Activated naive CD8-positive, alpha-beta T cell treated with anti-CD3 and anti-CD28 coated beads, Interleukin-2, amount 50 U/mL, for 24 hours (primary cell): ENCODE results near the gene PRR5.

Experiments
- ATAC-seq: fragments of 150-1000 bp; cut with Tn5 transposase; one replicate; pipeline ENCODE4 v1.10.0; 2021
- DNase-seq: peaks from one replicate; pipeline ENCODE4 v3.0.0; 2021
- H3K27ac Mint-ChIP-seq: one replicate; pipeline ENCODE4 v1.8.0; 2021; ENCODE audit warnings: mild to moderate bottlenecking, mixed read lengths
- H3K27me3 Mint-ChIP-seq: one replicate; pipeline ENCODE4 v1.8.0; 2021; ENCODE audit warnings: mixed read lengths
- H3K36me3 Mint-ChIP-seq: one replicate; pipeline ENCODE4 v1.8.0; 2021; ENCODE audit warnings: low read depth, mixed read lengths
- H3K4me1 Mint-ChIP-seq: one replicate; pipeline ENCODE4 v1.8.0; 2021; ENCODE audit warnings: mixed read lengths
- H3K4me3 Mint-ChIP-seq: one replicate; pipeline ENCODE4 v1.8.0; 2021; ENCODE audit warnings: mild to moderate bottlenecking, moderate library complexity, mixed read lengths
- H3K9me3 Mint-ChIP-seq: one replicate; pipeline ENCODE4 v1.8.0; 2021; ENCODE audit warnings: mixed read lengths

The PRR5 gene

GRCh38 chr22:44776605-44777363 is 74.8 kb downstream of the PRR5 start:
- Mint-ChIP-seq H3K27me3 (peaks cover 5% of the 10 kb centered on the region), H3K4me1 (no peaks in the 10 kb centered on the region), H3K36me3 (no peaks in the 10 kb centered on the region), H3K27ac (no peak overlapping the region), H3K4me3 (no peak overlapping the region), H3K9me3 (peaks cover 21% of the 10 kb centered on the region)
- DNase-seq (no peak), ATAC-seq (no peak)

- H3K27ac Mint-ChIP-seq = no peak overlapping the region
- H3K27me3 Mint-ChIP-seq = peaks cover 2% of the 10 kb centered on the region
- H3K9me3 Mint-ChIP-seq = peaks cover 20% of the 10 kb centered on the region
- H3K4me3 Mint-ChIP-seq = no peak overlapping the region
- H3K36me3 Mint-ChIP-seq = no peaks in the 10 kb centered on the region
- ATAC-seq (no peak), DNase-seq (no peak)
- H3K4me1 Mint-ChIP-seq = no peaks in the 10 kb centered on the region
Measured at GRCh38 chr22:44777364-44777755, 75.4 kb downstream of the PRR5 start.

- DNase-seq = no peak
- Mint-ChIP-seq H3K36me3 (no peaks in the 10 kb centered on the region), H3K4me3 (no peak overlapping the region), H3K4me1 (no peaks in the 10 kb centered on the region), H3K9me3 (no peaks in the 10 kb centered on the region), H3K27ac (no peak overlapping the region), H3K27me3 (peaks cover 4% of the 10 kb centered on the region)
- ATAC-seq = no peak
Measured at GRCh38 chr22:44780876-44781449, 79.0 kb downstream of the PRR5 start.

GRCh38 chr22:44782363-44782963 is 80.5 kb downstream of the PRR5 start:
- Mint-ChIP-seq H3K36me3 (no peaks in the 10 kb centered on the region), H3K27ac (no peak overlapping the region), H3K9me3 (no peaks in the 10 kb centered on the region), H3K4me1 (no peaks in the 10 kb centered on the region), H3K4me3 (no peak overlapping the region), H3K27me3 (peaks cover 4% of the 10 kb centered on the region)
- DNase-seq (no peak), ATAC-seq (no peak)

GRCh38 chr22:44783091-44783490 is 81.1 kb downstream of the PRR5 start:
- Mint-ChIP-seq H3K27me3 (peaks cover 4% of the 10 kb centered on the region), H3K4me1 (no peaks in the 10 kb centered on the region), H3K27ac (no peak overlapping the region), H3K4me3 (no peak overlapping the region), H3K36me3 (no peaks in the 10 kb centered on the region), H3K9me3 (no peaks in the 10 kb centered on the region)
- ATAC-seq (no peak), DNase-seq (no peak)

GRCh38 chr22:44783581-44783980 is 81.6 kb downstream of the PRR5 start:
- H3K9me3 Mint-ChIP-seq = no peaks in the 10 kb centered on the region
- no peak overlapping the region for H3K4me3 Mint-ChIP-seq
- no peak for DNase-seq
- no peaks in the 10 kb centered on the region for H3K36me3 Mint-ChIP-seq
- peaks cover 4% of the 10 kb centered on the region for H3K27me3 Mint-ChIP-seq
- no peaks in the 10 kb centered on the region for H3K4me1 Mint-ChIP-seq
- no peak overlapping the region for H3K27ac Mint-ChIP-seq
- no peak for ATAC-seq

- DNase-seq = no peak
- Mint-ChIP-seq H3K27ac (no peak overlapping the region), H3K9me3 (no peaks in the 10 kb centered on the region), H3K4me3 (no peak overlapping the region), H3K27me3 (peaks cover 2% of the 10 kb centered on the region), H3K36me3 (no peaks in the 10 kb centered on the region), H3K4me1 (no peaks in the 10 kb centered on the region)
- ATAC-seq = peak; percentile 40
Measured at GRCh38 chr22:44786136-44786535, 84.1 kb downstream of the PRR5 start.

- no peaks in the 10 kb centered on the region for H3K4me1 Mint-ChIP-seq
- no peak overlapping the region for H3K4me3 Mint-ChIP-seq
- no peak overlapping the region for H3K27ac Mint-ChIP-seq
- H3K36me3 Mint-ChIP-seq = no peaks in the 10 kb centered on the region
- no peaks in the 10 kb centered on the region for H3K9me3 Mint-ChIP-seq
- peaks cover 2% of the 10 kb centered on the region for H3K27me3 Mint-ChIP-seq
- ATAC-seq = no peak
- no peak for DNase-seq
Measured at GRCh38 chr22:44786610-44787009, 84.6 kb downstream of the PRR5 start.
